Activated T-cell treated with anti-CD3 and anti-CD28 coated beads for 4 hours (primary cell): ENCODE data around the gene DZIP1L.
"Not testable (repeated sequence)": the region's sequence is repeated elsewhere in the genome, so short reads cannot be mapped to it uniquely, and the experiment has no call there.

Experiments
- DNase-seq: peaks from one replicate; pipeline ENCODE4 v3.0.0-alpha.2; 2020

The DZIP1L gene, protein sequence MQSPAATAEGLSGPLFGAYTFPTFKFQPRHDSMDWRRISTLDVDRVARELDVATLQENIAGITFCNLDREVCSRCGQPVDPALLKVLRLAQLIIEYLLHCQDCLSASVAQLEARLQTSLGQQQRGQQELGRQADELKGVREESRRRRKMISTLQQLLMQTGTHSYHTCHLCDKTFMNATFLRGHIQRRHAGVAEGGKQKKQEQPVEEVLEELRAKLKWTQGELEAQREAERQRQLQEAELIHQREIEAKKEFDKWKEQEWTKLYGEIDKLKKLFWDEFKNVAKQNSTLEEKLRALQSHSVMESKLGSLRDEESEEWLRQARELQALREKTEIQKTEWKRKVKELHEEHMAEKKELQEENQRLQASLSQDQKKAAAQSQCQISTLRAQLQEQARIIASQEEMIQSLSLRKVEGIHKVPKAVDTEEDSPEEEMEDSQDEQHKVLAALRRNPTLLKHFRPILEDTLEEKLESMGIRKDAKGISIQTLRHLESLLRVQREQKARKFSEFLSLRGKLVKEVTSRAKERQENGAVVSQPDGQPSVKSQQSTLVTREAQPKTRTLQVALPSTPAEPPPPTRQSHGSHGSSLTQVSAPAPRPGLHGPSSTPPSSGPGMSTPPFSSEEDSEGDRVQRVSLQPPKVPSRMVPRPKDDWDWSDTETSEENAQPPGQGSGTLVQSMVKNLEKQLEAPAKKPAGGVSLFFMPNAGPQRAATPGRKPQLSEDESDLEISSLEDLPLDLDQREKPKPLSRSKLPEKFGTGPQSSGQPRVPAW

DNA sequence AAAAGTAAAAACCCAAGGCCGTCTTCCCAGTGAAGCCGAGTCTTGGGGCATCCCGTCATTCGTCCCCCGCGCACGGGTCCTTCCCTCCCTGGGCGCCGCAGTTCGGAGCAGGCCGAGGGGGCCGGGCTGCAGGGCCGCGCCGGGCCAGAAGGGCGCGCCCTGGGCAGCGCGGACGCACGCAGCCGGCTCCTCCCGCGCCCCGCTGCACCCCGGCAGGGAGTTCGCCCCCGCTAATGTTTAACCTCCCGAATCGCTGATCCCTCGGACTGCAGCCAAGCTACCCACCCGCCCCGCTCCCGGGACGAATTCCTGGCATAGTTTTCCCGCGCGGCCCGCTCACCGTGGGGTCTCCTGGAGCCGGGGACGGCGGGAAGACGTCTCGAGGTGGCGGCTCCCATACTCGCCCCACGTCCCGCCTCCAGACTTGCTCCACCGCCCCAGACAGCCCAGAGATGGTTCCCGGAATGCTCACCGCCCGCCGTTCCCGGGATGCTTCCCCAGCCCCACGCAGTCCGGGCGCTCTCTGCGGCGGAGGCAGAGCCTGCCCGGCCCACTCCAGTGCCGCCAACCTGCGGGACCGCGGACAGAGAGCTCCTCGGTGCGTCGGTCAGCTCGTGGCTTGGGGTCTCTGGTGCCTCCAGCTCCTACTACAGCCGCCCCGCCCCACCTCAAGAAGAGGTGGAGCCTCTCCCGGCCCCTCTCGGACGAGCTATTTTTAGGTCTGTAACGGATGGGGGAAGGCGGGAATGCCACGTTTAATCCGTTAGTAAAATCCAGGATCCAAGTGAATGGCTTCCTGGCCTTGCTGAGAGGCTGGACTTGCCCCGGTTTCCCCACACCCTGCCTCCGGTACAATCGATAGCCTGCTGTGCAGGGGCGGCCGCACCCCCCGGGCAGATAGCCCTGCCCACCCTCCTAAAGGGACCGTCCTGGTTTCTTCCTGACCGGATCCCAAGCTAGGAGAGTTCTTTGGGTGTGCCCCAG is at the start of gene DZIP1L:
DZIP1L (minus strand) TSS at position 621 of the 984 bp plus-strand sequence. CDS start 11,637 bp downstream, outside the sequence.
- no peak for DNase-seq

DNA sequence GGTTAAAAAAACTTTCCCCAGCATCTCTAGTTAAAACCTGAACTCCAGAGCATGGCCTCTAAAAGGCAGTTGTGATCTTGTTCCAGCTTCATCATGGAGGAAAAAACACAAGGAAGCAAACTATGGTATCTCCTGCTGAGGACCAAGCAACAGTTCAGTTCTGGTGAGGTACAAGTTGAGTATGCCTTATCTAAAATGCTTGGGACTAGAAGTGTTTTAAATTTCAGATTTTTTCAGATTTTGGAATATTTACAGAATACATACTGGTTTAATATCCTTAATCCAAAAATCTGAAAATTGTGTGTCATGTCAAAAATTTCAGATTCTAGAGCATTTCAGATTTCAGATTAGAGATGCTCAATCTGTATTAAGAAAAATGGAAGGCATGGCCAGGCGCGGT is 49.7 kb upstream of the DZIP1L start:
- no peak for DNase-seq

DNA sequence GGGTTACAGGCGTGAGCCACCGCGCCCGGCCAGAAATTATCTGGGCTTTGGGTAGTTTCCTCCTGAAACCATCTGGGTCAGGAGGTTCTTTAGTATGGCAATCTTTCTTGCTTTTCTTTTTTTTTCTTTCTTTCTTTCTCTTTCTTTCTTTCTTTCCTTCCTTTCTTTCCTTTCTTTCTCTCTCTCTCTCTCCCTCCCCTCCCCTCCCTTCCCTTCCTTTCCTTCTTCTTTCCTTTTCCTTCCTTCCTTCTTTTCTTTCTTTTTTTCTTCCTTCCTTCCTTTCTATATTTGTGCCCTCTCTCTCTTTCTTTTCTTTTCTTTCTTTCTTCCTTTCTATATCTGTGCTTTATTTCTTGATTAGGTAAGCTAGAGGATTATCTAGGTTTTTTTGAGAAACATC is 42.3 kb upstream of the DZIP1L start:
- no peak for DNase-seq

DNA sequence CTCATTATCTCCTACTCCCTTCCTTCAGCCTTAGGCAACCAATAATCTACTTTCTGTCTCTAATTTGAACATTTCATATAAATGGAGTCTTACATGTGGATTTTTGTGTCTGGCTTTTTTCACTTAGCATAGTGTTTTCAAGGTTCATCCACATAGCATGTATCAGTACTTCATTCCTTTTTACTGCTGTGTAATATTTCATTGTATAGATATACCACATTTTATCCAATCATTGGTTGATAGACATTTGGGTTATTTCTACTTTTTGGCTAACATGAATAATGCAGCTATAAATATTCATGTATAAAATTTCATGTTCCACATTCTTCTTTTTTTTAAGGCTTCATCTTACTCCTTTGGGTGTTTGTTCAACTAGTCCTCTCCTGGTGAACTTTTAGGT is 39.1 kb upstream of the DZIP1L start:
- DNase-seq, result no peak

DNA sequence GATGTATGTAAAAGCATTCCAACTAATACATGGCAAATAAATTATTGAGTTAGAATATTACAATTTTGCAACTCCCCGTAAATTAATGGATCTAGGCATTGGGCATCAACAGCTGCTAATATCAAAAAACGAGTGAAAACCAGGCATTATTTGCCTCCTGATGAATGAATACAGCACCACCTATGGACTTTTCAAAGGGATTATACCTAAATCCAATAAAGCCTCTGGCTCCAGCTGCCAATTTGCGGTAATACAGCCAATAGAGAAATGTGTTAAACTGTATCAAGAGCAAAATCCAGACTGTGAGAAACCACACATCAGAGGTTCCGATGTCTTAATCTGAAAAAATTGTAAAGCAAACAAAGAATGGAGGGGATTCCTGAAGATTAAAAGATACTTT is 33.1 kb upstream of the DZIP1L start:
- no peak for DNase-seq

DNA sequence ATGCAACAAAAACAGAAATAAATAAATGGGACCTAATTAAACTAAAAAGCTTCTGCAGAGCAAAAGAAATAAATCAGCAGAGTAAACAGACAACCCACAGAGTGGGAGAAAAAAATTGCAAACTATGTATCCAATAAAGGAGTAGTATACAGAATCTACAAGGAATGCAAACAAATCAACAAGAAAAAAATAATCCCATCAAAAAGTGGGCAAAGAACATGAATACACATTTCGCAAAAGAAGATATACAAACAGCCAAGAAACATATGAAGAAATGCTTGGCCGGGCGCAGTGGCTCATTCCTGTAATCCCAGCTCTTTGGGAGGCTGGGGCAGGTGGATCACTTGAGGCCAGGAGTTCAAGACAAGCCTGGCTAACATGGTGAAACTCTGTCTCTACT is 26.8 kb upstream of the DZIP1L start:
- DNase-seq, result not testable (repeated sequence)

DNA sequence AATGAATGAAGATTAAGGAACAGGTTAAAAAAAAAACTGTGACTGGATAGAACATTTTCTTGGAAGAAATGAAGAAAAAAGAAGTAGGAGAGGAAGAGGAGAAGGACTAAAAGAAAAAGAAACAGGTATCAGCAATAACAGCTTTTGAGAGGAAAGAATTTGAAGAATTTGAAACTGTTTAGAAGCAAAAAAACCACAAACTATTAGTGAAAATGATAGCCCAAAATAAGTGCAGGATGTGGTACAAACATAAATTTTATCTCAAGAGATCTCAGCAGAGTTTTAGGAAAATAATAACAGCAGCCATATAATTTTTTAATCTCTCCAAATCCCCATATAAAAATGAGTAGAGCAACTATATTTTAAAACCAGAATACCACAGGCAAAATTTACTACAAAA is 25.5 kb upstream of the DZIP1L start:
- DNase-seq, result no peak

DNA sequence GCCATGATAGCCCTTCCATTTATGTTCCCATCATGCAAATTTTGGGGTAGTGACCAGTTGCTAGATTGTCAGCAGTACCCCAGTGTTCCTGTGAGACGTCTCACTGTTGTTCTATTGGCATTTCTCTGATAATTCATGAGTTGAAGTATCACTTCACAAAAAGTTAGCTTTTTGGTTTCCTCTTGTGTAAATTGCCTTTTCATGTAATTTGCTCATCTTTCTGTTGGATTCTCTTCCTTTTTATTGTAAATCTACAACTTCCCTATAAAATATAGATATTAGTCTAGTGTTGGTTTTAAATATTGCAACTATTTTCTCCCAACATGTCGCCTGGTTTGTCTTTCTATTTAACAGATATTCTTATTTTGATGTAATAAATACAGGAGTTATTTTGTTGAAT is 24.3 kb upstream of the DZIP1L start:
- DNase-seq, result no peak

DNA sequence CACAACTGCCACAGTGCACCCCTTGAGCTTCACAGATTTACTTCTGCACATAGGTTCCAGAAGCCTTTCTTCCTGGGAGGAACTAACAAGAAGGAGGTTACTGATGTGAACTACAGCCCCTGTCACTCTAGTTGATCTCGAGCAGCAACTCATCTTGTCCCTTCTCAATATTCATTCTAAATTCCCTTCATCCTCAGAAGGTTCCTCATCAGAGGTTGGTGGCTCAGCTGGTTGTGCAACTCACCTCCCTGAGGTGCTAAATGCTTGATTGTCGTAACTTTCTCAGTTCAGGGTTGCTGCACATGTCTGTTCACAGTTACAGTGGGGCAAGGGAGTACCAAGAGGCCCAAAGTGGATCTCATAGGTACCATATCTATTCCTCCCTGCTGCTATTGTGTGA is 22.5 kb upstream of the DZIP1L start:
- no peak for DNase-seq

DNA sequence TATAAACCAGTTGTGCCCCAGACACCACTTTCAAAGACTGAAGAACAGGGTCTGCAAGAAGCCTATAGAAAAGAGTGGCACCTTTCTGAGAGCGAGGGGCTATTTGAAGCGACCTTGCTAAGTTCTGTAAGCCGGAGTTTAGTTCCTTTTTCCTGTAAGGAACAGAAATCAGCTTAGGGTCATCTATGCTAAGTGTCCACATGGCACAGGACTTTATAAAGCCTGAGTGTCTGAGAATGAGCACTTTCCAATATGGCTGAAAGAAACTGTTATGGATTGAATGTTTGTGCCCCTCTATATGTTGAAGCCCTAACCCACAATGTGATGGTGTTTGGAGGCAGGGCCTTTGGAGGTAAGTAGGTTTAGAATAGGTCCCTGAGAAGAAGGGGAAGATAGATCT is 20.8 kb upstream of the DZIP1L start:
- no peak for DNase-seq

DNA sequence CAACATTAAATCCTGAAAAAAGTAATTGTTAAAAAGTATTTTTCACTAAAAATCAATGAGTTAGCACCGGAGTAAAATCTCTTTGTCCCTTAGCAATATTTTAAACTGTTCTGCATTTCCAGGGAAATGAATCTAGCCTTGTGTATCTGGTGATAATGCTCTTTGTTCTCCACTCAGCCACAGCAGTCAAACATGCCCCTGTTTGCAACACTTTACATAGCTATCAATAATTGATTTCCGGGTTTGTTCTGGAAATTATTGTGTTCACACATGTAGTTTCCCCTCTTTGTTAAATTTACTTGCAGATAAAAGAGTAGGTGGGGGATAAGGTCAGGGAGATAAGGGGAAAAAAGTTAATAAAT is 20.4 kb upstream of the DZIP1L start:
- no peak for DNase-seq

DNA sequence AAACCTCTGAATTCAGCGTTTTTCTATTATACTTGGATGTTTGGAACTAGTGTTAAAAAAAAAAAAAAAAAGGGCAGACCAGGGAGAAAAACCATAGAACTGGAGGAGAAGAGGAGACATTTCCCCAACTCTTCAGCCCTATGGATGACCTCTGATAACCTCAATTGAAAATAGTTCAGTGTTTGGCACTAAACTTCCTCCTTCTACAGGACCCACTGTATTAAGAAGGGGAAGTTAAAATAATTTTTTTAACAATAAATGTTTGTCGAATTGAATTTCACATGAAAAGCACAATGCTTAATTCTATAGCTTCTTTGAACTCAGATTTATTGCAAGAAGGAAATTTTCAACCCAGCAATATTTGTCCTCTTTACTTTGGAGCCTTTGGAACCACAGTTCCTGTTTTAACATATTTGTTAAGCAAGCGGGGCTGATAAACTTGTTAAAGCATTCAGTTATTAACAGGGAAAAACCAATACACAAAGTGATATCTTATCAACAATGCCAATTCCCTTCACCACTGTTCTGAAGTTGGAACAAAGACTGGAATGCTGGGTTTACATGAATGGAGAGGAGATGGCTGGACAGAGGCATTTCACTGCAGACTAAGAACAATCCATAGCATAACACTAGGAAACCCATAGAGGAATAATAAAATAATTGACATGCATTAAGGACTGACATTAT is 19.9 kb upstream of the DZIP1L start:
- no peak for DNase-seq

DNA sequence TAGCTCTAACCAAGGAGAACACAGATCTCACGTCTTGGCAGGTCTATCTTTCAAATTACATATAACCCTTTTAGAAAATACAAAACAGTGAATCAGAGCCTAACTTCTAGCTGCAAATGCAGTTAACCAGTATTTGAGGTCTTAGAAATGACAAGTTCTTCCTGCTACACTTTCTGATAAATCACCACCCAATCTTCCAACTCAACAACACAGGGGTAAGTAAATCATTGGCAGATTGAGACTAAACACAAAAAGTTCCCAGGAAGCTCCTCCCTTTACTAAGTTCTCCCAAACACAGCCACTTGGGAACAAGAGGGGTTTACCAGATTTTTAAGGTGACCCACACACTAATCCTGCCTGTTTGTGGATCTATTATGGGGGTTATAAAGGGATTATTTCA is 16.8 kb upstream of the DZIP1L start, which contains the start of gene A4GNT:
A4GNT (minus strand) TSS at position 152 of the 400 bp plus-strand sequence. CDS start 1,134 bp downstream, outside the sequence.
- no peak for DNase-seq

DNA sequence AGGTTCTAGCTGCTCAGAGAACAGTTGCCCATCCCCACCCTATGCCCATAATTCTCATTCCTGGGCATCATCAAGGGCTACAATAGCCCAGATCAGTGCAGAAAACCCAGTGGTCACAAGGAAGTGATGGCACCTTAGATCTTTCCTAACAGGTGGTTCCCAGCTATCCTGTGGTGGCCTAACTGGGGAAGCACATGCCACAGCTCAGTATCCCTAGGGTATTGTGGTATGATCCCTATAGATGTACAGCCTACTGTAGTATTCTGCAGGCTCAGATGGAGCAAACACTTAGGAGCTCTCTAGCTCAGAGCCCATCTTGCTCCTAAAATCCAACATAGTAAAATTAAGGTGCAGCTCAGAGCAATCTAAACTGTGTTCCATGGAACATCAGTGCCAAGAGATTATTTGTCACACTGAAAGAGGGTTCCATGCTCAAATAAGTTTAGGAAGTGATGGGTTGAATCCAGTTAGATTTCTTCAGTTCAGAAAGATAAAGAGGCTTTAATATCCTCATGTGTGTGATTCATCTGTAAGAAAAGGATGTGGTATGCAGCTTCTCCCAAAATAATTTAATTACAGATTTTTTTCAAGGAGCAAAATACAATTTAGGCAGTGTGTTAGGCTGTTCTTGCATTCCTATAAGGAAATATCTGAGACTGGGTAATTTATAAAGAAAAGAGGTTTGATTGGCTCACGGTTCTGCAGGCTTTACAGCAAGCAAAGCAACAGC is 12.4 kb upstream of the DZIP1L start:
- DNase-seq, result no peak

DNA sequence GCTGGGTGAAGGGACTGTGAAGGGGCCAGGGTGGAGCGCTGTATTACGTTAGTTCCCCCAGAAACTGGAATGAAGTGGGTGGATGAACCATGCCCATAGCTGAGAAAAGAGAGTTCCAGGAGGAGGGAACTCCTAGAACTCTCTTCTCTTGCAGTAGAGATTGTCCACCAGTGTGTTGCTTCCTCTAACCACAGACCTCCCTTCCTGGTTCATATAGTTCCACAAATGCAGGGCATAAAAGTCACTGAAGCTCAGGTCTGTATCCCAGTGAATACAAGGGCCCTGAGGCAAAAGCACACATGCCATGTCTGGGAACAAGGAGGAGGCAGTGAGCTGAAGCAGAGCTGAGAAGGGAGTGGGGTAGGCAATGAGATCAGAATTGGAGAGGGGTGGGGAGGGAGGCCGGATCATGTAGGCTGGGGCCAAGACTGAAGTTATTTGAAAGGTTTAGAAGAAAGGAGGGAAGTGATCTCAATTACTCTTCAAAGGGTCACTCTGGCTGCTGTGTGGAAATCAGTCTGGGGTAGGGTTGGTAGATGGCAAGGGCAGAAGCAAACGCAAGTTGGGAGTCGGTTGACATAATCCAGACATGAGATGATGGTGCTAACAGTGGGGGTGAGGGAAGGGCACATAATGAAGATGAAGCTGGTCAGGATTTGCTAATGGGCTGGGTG is 10.3 kb upstream of the DZIP1L start:
- DNase-seq, result no peak

DNA sequence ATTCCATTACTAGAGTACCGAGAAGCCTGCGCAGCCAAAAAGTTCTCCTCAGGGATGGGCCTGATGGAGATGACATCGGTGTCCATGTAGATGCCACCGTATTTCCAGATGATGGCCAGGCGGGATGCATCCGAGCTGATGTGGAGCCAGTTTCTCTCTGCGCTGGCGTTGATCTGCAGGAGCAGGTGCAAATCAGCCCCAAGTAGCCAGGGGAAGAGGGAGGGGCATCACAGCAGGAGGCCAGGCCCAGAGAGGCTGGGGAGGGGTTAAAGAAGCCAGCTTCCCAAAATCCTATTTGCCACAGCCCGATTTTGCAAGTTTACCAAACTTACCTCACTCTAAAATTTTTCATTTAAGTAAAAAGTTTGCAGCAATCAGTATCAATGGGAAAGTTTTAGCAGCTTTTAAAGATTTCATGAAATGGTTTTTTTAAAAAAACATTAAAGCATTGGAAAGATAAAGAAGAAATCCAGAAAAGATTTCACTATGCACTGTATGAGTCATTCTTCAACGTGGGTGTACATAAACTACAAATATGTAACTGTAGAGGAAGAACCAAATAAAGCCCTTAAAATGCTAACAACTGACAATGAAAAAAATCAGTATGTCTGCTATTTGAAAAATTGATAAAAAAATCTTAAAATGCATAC is 9.4 kb upstream of the DZIP1L start:
- DNase-seq, result no peak

DNA sequence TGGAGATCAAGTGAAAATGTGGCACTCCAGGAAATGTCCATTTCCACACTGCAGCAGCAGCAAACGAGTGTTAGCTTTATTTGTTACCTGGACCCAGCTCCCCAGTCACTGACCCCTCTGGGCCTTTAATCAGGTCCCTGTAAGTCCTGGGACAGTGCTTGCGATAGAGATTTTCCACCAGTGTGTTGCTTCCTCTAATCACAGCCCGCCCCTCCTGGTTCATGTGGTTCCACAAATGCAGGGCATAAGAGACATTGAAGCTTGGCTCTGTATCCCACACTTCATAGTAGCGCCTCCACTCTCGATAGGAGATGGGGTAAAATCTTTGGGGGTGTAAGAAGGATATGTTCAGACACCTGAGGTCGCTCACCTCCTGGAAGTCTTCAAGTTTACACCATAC is 8.8 kb upstream of the DZIP1L start:
- DNase-seq, result no peak

DNA sequence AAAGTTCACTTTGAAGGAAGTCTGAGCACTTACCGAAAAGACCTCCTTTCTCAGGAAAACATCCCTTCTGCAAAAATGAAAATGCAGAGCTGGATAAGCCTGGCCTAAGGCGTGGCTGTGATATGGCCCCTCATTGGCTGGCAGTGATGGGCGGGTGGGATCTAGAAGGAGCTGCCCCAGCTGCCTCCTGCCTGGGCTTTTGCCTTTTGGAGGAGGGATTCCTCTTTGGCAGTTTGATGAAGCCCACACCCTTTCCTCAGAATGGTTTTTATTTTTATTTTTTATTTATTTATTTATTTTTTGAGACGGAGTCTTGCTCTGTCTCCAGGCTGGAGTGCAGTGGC is 4.0 kb upstream of the DZIP1L start:
- no peak for DNase-seq

DNA sequence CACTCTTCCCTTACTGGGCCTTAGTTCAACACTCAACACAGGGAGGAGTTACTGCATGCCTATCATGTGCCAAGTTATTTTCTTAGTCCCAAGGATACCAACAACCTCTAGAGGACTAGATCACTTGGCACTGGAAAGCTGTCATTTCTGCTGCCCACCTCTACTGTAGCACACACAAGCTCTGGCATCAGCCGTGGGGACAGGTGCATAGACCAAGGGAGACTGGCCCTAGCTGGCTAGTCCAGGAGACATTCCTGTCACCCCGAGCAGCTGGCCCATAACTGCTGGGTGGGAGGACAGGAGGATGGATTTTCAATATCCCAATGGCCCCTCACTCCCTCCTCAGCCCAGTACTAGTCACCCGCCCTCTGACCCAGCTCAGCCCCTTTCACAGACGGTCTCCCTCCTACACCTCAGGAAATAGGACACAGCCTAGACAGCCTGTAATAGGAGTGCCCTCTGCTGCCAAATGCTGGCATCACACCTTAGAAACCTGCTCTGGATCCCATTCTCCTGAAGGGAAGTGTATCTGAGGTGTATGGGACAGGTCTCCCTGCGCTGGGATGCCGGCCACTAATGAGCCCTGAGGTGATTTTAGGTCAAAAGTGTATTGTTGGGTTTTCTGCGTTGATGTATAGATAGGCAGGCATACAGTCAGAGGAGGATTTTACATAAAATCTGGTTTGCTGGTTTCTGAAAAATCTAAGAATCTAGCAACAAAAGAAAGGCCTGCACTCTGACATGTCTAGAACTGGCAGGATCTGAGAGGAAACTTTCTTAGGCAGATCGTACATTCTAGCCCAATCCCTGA is 3.4 kb upstream of the DZIP1L start:
- DNase-seq, result peak; percentile 43

DNA sequence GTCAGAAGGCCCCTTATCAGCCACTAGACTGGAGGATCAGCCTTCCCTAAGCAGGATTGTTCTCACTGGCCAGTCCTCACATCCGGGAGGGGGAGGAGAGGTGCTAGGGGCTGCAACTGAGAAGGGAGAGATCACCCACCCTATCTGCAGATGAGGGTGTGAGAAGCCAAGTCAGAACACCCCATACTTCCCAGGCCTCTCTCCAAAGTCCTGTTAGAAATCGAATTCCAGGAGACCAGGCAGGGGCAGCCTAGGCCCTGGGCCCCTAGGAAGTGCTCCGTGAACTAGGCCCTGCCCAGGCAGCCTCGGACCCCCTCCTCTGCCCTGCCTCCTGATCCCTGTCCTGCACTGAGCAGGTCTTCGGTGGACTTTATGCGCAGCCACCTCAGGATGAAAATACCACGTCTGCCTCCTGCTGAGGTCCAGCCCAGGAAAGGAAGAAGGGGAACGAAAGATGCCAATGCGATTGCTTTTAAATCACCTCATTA is 933 bp downstream of the DZIP1L start:
- DNase-seq, result no peak
